GM10266 (cell line): ENCODE measurements around the gene GRM8.

ENCODE experiments used
- DNase-seq: peaks from one replicate; pipeline ENCODE4 v3.0.0; 2012; ENCODE audit errors: extremely low spot score
- TF ChIP-seq, protein P1 (sequence below): IDR thresholded peaks from 2 replicates; pipeline ENCODE4 v1.5.1; 2012; ENCODE audit warnings: mild to moderate bottlenecking, low read depth; ENCODE audit not compliant: control insufficient read depth, insufficient read depth; ENCODE audit errors: missing control alignments

GRM8 gene

GRCh38 chr7:126760914-126761577 lies 491.7 kb downstream of the GRM8 start:
- TF ChIP-seq, protein P1, sequence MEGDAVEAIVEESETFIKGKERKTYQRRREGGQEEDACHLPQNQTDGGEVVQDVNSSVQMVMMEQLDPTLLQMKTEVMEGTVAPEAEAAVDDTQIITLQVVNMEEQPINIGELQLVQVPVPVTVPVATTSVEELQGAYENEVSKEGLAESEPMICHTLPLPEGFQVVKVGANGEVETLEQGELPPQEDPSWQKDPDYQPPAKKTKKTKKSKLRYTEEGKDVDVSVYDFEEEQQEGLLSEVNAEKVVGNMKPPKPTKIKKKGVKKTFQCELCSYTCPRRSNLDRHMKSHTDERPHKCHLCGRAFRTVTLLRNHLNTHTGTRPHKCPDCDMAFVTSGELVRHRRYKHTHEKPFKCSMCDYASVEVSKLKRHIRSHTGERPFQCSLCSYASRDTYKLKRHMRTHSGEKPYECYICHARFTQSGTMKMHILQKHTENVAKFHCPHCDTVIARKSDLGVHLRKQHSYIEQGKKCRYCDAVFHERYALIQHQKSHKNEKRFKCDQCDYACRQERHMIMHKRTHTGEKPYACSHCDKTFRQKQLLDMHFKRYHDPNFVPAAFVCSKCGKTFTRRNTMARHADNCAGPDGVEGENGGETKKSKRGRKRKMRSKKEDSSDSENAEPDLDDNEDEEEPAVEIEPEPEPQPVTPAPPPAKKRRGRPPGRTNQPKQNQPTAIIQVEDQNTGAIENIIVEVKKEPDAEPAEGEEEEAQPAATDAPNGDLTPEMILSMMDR, result no peak

DNA sequence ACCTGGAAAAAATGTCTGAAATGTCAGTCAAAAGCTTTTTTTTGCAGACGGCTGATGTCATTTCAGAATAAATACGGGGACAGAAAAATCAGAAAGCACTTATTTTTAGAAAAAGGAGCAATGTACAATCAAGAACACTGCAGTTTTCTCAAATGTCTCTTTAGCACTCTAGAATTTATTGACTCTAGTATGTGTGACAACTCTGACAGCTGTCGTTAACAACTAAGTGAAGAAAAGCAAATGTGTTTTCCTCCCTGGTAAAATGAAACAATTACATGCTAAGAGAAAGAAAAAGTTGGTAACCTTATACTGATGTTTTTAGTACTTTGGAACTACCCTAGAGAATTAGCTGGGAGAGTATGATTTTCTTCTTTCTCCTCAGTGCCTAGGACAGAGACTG lies 497.4 kb downstream of the GRM8 start:
- DNase-seq, result no peak
- TF ChIP-seq, protein P1, result no peak

More at GRCh38 chr7:126760914-126761577, 491.7 kb downstream of the GRM8 start:
- no peak for DNase-seq

DNA sequence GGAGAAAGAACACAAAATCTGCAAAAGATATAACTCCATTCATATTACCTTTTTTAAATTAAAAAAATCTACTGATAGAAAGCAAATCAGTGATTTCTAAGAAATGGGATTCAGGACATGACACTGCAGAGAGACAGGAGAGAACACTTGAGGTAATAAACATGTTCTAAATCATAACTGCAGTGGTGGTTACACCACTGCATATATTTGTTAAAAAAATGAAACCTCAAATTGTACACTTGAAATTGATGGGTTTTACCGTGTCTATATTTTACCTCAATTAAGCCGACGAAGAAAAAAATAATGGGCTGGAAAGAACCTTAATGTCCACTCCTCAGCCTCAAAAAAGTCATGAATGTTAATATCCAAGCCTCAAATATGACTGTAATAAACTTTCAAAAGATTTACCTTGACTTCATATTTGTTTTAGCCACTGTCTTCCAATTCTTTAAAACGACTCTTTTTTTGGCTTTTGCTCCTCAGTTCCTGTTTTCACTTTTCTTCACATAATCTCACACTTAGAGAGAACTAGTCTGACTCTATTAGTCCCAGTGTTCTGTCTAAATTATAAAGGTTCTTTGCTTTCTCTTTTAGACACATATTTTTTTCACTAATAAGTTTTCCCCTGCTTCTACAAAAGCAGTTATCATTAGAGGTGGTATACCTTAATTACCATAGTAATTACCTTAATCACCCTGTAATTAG lies 502.4 kb downstream of the GRM8 start:
- DNase-seq, result no peak

GRCh38 chr7:126728967-126729366 lies 523.8 kb downstream of the GRM8 start:
- TF ChIP-seq, protein P1, result no peak
- no peak for DNase-seq

More for the DNA sequence above, 502.4 kb downstream of the GRM8 start:
- TF ChIP-seq, protein P1, result no peak

DNA sequence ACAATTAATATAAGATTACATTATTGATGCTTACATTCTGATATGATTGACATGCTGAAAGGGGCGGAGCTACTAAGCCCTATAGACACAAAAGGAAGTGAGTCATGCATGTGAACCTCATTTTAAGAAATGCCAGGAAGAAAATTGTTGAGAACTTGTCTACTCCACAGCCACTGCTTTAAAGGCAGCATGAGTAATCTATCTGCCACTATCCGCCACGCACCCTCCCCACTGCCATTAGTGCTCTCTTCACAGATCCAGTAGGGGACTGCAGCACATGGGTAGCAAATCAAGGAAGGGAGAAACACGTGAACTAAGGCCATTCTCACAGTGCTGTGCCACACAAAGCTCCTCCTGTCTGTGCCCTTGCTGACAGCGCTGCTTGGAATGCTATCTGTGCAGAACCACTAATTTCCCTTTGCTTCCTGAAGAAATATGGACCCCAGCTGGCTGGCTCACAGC lies 524.8 kb downstream of the GRM8 start:
- TF ChIP-seq, protein P1, result no peak
- no peak for DNase-seq

DNA sequence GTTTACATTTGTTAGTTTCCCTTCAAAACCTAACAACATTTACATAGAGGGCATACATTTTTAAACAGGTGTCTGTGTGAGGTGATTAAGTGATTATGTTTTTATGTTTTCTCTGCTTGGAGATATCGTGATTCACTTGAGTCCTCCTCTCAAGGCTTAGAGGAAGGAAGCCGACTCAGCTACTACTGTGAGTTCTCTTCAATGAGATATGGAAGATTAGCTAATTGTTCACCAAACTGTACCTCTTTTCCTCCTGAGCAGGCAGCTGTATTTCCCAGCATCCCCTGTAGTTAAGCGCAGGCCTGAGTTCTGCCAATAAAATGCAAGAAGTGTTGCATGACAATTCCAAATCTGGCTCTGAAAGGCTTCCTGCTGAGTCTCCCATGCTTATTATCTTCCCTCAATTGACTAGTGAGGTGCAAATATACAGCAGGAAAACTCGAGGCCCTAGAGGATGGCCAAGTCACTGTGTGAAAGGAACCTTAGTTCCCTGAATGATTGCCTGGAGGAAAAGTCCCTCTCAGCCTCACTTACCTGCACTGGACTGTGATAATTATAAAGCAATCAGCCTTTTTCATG lies 528.7 kb downstream of the GRM8 start:
- DNase-seq, result no peak
- TF ChIP-seq, protein P1, result no peak

DNA sequence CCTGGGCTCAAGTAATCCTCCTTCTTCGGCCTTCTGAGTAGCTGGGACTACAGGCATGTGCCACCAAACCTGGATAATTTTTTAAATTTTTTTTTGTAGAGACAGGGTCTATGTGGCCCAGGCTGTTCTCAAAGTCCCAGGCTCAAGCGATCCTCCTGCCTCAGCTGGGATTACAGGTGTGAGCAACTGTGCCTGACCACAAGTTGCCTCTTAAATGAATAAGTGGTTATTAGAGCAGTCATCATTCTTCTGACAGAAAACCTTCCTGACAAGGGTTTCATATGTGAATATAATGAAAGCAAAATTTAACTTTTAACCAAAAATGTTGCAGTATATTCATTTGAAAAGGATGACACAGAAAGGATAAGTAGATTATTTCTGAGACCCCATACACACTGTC lies 532.5 kb downstream of the GRM8 start:
- TF ChIP-seq, protein P1, result no peak
- no peak for DNase-seq
